NCI-H1105 treated with DMSO at 0.1 percent for 48 hours (cell line): ENCODE measurements around the gene APEH.

Experiments used
- DNase-seq: peaks from one replicate; lab custom pipeline; 2025; lab: John Stamatoyannopoulos, UW

APEH gene

GRCh38 chr3:49727924-49728361 is 53.8 kb downstream of the APEH start:
- DNase-seq, result no peak

DNA sequence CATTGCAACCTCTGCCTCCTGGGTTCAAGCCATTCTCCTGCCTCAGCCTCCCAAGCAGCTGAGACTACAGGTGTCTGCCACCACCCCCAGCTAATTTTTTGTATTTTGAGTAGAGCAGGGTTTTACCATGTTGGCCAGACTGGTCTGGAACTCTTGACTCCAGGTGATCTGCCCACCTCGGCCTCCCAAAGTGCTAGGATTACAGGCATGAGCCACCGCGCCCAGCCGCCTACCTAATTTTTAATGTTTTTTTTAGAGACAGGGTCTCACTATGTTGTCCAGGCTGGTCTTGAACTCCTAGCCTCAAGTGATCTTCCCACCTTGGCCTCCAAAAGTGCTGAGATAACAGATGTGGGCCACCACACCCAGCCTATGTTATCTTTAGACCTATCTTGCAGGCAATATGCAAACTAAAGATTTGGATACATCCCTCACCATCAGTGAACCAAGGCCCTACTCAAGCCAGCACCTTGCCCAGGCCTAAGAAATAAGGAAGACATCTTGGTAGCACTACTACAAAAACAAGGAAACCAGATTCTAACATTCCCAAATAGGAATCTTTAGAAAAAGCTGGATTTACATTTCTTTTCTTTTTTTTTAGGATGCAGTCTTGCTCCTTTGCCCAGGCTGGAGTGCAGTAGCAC is 55.9 kb downstream of the APEH start:
- DNase-seq, result no peak

- DNase-seq, result no peak
These were observed 58.4 kb downstream of the APEH start for GRCh38 chr3:49732597-49732996.

GRCh38 chr3:49733551-49733950 is 59.4 kb downstream of the APEH start:
- DNase-seq, result no peak
